HepG2 (cell line): ENCODE measurements around the gene ATN1.

Source experiments
- KDM4B ChIP-seq: sonication (generic); formaldehyde crosslinking; IDR thresholded peaks from 2 replicates; pipeline ENCODE4 v1.4.0; 2020; ENCODE audit warnings: missing genetic modification reagents
- NFRKB ChIP-seq: fragments of 450-650 bp; IDR thresholded peaks from 2 replicates; pipeline ENCODE4 v1.6.1; 2017
- PBX3 ChIP-seq: sonication (generic); formaldehyde crosslinking; IDR thresholded peaks from 2 replicates; pipeline ENCODE4 v1.8.1; 2023; ENCODE audit warnings: missing genetic modification reagents, inconsistent platforms, borderline replicate concordance

GRCh38 chr12:6884539-6884938 is 43.2 kb upstream of the ATN1 start:
- TF ChIP-seq PBX3 (CRISPR knock-in tag), result no peak
- TF ChIP-seq KDM4B (CRISPR knock-in tag), result no peak
- TF ChIP-seq NFRKB, result no peak
